Transverse colon (tissue), 4 donors: ENCODE results near the gene FGD4.

ENCODE experiments used
- CTCF ChIP-seq, 5 experiments: fragments of 200-600 bp in 3 of 5; fragments of 450-650 bp in 2 of 5; sonication (generic) in 3 of 5; IDR thresholded peaks; 1 replicate in 2 of 5; 2 replicates in 3 of 5; pipeline ENCODE4 v1.5.1; 2016 to 2017; ENCODE audit warnings: antibody characterized with exemption in 5 of 5, inconsistent platforms in 3 of 5, mild to moderate bottlenecking in 2 of 5, moderate library complexity in 1 of 5
- POLR2A ChIP-seq: fragments of 450-650 bp; IDR thresholded peaks from one replicate; pipeline ENCODE4 v1.6.1; 2016; ENCODE audit warnings: antibody characterized with exemption, mild to moderate bottlenecking, moderate library complexity
- POLR2AphosphoS5 ChIP-seq, 3 donors: sonication (generic); formaldehyde crosslinking; IDR thresholded peaks; one replicate each; pipeline ENCODE4 v1.6.1; 2016; ENCODE audit warnings: antibody characterized with exemption in 3 of 3

- TF ChIP-seq CTCF (IDR thresholded peaks at IDR 0.05) (no peak), POLR2A (no peak), POLR2AphosphoS5 (IDR thresholded peaks at IDR 0.05) (no peak)
Measured at GRCh38 chr12:32419520-32419960, 20.2 kb downstream of the FGD4 start.
